ENCODE data around the gene ZC3H14.

GRCh38 chr14:88515499-88516221 is 47.2 kb upstream of the ZC3H14 start:
- TF ChIP-seq, protein P1, sequence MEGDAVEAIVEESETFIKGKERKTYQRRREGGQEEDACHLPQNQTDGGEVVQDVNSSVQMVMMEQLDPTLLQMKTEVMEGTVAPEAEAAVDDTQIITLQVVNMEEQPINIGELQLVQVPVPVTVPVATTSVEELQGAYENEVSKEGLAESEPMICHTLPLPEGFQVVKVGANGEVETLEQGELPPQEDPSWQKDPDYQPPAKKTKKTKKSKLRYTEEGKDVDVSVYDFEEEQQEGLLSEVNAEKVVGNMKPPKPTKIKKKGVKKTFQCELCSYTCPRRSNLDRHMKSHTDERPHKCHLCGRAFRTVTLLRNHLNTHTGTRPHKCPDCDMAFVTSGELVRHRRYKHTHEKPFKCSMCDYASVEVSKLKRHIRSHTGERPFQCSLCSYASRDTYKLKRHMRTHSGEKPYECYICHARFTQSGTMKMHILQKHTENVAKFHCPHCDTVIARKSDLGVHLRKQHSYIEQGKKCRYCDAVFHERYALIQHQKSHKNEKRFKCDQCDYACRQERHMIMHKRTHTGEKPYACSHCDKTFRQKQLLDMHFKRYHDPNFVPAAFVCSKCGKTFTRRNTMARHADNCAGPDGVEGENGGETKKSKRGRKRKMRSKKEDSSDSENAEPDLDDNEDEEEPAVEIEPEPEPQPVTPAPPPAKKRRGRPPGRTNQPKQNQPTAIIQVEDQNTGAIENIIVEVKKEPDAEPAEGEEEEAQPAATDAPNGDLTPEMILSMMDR (IDR thresholded peaks at IDR 0.05) = no peak
- no peak for TF ChIP-seq POLR2A (IDR thresholded peaks at IDR 0.05)
